H1 (cell line): ENCODE results near the gene UNC79. TPM values are rescaled to one million over a fixed set of nuclear protein-coding genes. Genes with fewer than 3 reads are reported as not detected.

ENCODE experiments used
- CTCF ChIA-PET: fragments of 300-600 bp; sonication (Branson Sonifier 250); formaldehyde crosslinking; loops from one replicate; lab custom pipeline; 2021; ENCODE audit not compliant: partially characterized antibody; lab: Charles Lee
- POLR2A ChIA-PET: fragments of 300-600 bp; sonication (Branson Sonifier 250); formaldehyde crosslinking; loops from one replicate; lab custom pipeline; 2021; ENCODE audit warnings: inconsistent platforms; ENCODE audit not compliant: partially characterized antibody; lab: Charles Lee
- DNase-seq, 2 experiments: peaks; one replicate each; pipeline versions ENCODE4 v3.0.0 to v3.0.0-alpha.2; 2010 to 2022; ENCODE audit warnings: low spot score in 2 of 2, low read depth in 1 of 2, mixed read lengths in 1 of 2
- FAIRE-seq: peaks from 2 replicates; lab custom pipeline; 2011; peaks lifted over from hg19 to GRCh38; lab: Jason Lieb, UNC
- H2AFZ ChIP-seq: 2 replicates; pipeline ENCODE4 v1.8.1; 2012; ENCODE audit warnings: low read length, inconsistent platforms
- H2AK5ac ChIP-seq: 2 replicates; pipeline ENCODE4 v1.6.1; 2013; ENCODE audit warnings: low read depth, low read length
- H2BK120ac ChIP-seq: replicated peaks from 2 replicates; pipeline ENCODE3; 2013; ENCODE audit warnings: low read depth, low read length, inconsistent platforms
- H2BK12ac ChIP-seq: 2 replicates; pipeline ENCODE4 v1.6.1; 2013; ENCODE audit warnings: low read depth, low read length
- H2BK15ac ChIP-seq: 2 replicates; pipeline ENCODE4 v1.6.1; 2013; ENCODE audit warnings: low read length
- H2BK20ac ChIP-seq: 2 replicates; pipeline ENCODE4 v1.6.1; 2013; ENCODE audit warnings: low read length
- H2BK5ac ChIP-seq: 2 replicates; pipeline ENCODE4 v1.6.1; 2013; ENCODE audit warnings: low read depth, low read length
- H3K14ac ChIP-seq: 2 replicates; pipeline ENCODE4 v1.6.1; 2013; ENCODE audit warnings: inconsistent platforms; ENCODE audit not compliant: insufficient read length
- H3K18ac ChIP-seq: 2 replicates; pipeline ENCODE4 v1.6.1; 2013; ENCODE audit warnings: low read length; ENCODE audit errors: extremely low read depth
- H3K23ac ChIP-seq: 2 replicates; pipeline ENCODE4 v1.6.1; 2013; ENCODE audit warnings: inconsistent platforms; ENCODE audit not compliant: insufficient read length
- H3K23me2 ChIP-seq: 2 replicates; pipeline ENCODE4 v1.6.1; 2013; ENCODE audit warnings: low read depth, low read length
- H3K27ac ChIP-seq: 2 replicates; pipeline ENCODE4 v1.6.1; 2011; ENCODE audit warnings: low read depth, low read length, inconsistent platforms
- H3K27me3 ChIP-seq, 4 experiments: replicated peaks in 1 of 4; 1 replicate in 1 of 4; 2 replicates in 3 of 4; pipeline versions ENCODE4 v1.6.1 to v1.8.1; 2011 to 2013; ENCODE audit warnings: low read length in 3 of 4, mild to moderate bottlenecking in 3 of 4, inconsistent platforms in 2 of 4, mixed read lengths in 2 of 4, moderate library complexity in 1 of 4; ENCODE audit not compliant: control insufficient read depth in 3 of 4, insufficient read depth in 3 of 4; ENCODE audit errors: extremely low read depth in 1 of 4
- H3K36me3 ChIP-seq, 4 experiments: 2 replicates each; pipeline versions ENCODE4 v1.6.1 to v1.8.1; 2011 to 2013; ENCODE audit warnings: mild to moderate bottlenecking in 4 of 4, low read length in 3 of 4, moderate library complexity in 2 of 4, control low read depth in 1 of 4, inconsistent platforms in 1 of 4; ENCODE audit not compliant: insufficient read depth in 4 of 4, control insufficient read depth in 2 of 4
- H3K4ac ChIP-seq: replicated peaks from 2 replicates; pipeline ENCODE3; 2013; ENCODE audit warnings: low read length, low read depth, mixed read lengths, inconsistent platforms; ENCODE audit not compliant: insufficient read length
- H3K4me1 ChIP-seq, 4 experiments: replicated peaks in 1 of 4; 1 replicate in 1 of 4; 2 replicates in 3 of 4; pipeline versions ENCODE4 v1.6.1 to v1.8.1; 2011 to 2013; ENCODE audit warnings: low read length in 3 of 4, inconsistent platforms in 2 of 4, mixed read lengths in 1 of 4; ENCODE audit not compliant: insufficient read depth in 4 of 4, control insufficient read depth in 3 of 4
- H3K4me2 ChIP-seq, 2 experiments: 2 replicates each; pipeline versions ENCODE4 v1.6.1 to v1.8.1; 2011 to 2013; ENCODE audit warnings: low read depth in 2 of 2, low read length in 2 of 2, control low read depth in 1 of 2, inconsistent platforms in 1 of 2, mild to moderate bottlenecking in 1 of 2; ENCODE audit not compliant: insufficient read depth in 1 of 2
- H3K4me3 ChIP-seq, 4 experiments: fragments of 200-600, 300-600 bp in 1 of 4; sonication (generic), shearing (Covaris generic), sonication (Bioruptor Twin) in 1 of 4; 2 replicates each; pipeline versions ENCODE4 v1.5.1 to v1.8.1; 2011 to 2016; ENCODE audit warnings: low read length in 4 of 4, low read depth in 3 of 4, control low read depth in 2 of 4, inconsistent platforms in 2 of 4, mild to moderate bottlenecking in 2 of 4, mixed read lengths in 1 of 4, moderate library complexity in 1 of 4; ENCODE audit not compliant: insufficient read depth in 2 of 4; ENCODE audit errors: extremely low read depth in 1 of 4
- H3K56ac ChIP-seq: replicated peaks from 2 replicates; pipeline ENCODE3; 2013; ENCODE audit warnings: low read depth, mild to moderate bottlenecking, mixed read lengths, low read length, inconsistent platforms; ENCODE audit not compliant: insufficient read length
- H3K79me1 ChIP-seq: 2 replicates; pipeline ENCODE4 v1.6.1; 2013; ENCODE audit warnings: low read depth, low read length, control low read depth
- H3K79me2 ChIP-seq, 2 experiments: 2 replicates each; pipeline versions ENCODE4 v1.6.1 to v1.8.1; 2012 to 2013; ENCODE audit warnings: low read length in 2 of 2, mild to moderate bottlenecking in 2 of 2, inconsistent platforms in 1 of 2; ENCODE audit not compliant: insufficient read depth in 2 of 2, control insufficient read depth in 1 of 2
- H3K9ac ChIP-seq, 4 experiments: replicated peaks in 1 of 4; 1 replicate in 1 of 4; 2 replicates in 3 of 4; pipeline versions ENCODE4 v1.6.1 to v1.8.1; 2011 to 2013; ENCODE audit warnings: low read depth in 3 of 4, low read length in 3 of 4, control low read depth in 2 of 4, mild to moderate bottlenecking in 2 of 4, moderate library complexity in 2 of 4, inconsistent platforms in 1 of 4; ENCODE audit errors: extremely low read depth in 1 of 4
- H3K9me3 ChIP-seq, 2 experiments: 2 replicates each; pipeline versions ENCODE4 v1.6.1 to v1.8.1; 2012 to 2013; ENCODE audit warnings: mild to moderate bottlenecking in 2 of 2, moderate library complexity in 2 of 2, control low read depth in 1 of 2, inconsistent platforms in 1 of 2, low read depth in 1 of 2, low read length in 1 of 2, mixed read lengths in 1 of 2; ENCODE audit not compliant: insufficient read depth in 2 of 2
- H4K20me1 ChIP-seq, 2 experiments: replicated peaks in 1 of 2; 2 replicates each; pipeline versions ENCODE3 to v1.8.1; 2011 to 2013; ENCODE audit warnings: inconsistent platforms in 2 of 2, low read length in 2 of 2, mild to moderate bottlenecking in 1 of 2; ENCODE audit not compliant: insufficient read depth in 2 of 2, control insufficient read depth in 1 of 2
- H4K5ac ChIP-seq: 2 replicates; pipeline ENCODE4 v1.6.1; 2013; ENCODE audit warnings: low read length, low read depth, mixed read lengths, inconsistent platforms; ENCODE audit not compliant: insufficient read length
- H4K8ac ChIP-seq: 2 replicates; pipeline ENCODE4 v1.8.0; 2013; ENCODE audit warnings: mild to moderate bottlenecking, moderate library complexity, low read length, inconsistent platforms; ENCODE audit not compliant: insufficient read depth; ENCODE audit errors: extremely low read depth
- H4K91ac ChIP-seq: replicated peaks from 2 replicates; pipeline ENCODE3; 2013; ENCODE audit warnings: low read length, mixed read lengths, inconsistent platforms; ENCODE audit not compliant: insufficient read length
- CEBPB ChIP-seq: IDR thresholded peaks from 2 replicates; pipeline ENCODE4 v1.6.1; 2012; ENCODE audit warnings: low read depth, low read length
- CHD1 ChIP-seq: IDR thresholded peaks from 2 replicates; pipeline ENCODE4 v1.6.1; 2012; ENCODE audit warnings: low read depth, low read length, improper control_type of control experiment
- CHD2 ChIP-seq: IDR thresholded peaks from 2 replicates; pipeline ENCODE4 v1.6.1; 2012; ENCODE audit warnings: low read length, improper control_type of control experiment
- EP300 ChIP-seq, 2 experiments: IDR thresholded peaks; 1 replicate in 1 of 2; 2 replicates in 1 of 2; pipeline ENCODE4 v1.6.1; 2011 to 2012; ENCODE audit warnings: low read depth in 2 of 2, low read length in 2 of 2, mild to moderate bottlenecking in 2 of 2, borderline replicate concordance in 1 of 2, inconsistent platforms in 1 of 2, moderate library complexity in 1 of 2
- FOSL1 ChIP-seq: IDR thresholded peaks from 2 replicates; pipeline ENCODE4 v1.6.1; 2011; ENCODE audit warnings: mild to moderate bottlenecking, low read depth, low read length, moderate library complexity; ENCODE audit not compliant: insufficient read depth
- GABPA ChIP-seq: IDR thresholded peaks from 2 replicates; pipeline ENCODE4 v1.6.1; 2011; ENCODE audit warnings: mild to moderate bottlenecking, low read length, moderate library complexity, borderline replicate concordance; ENCODE audit not compliant: insufficient read depth
- KDM5A ChIP-seq: fragments of 200-600 bp; IDR thresholded peaks from 2 replicates; pipeline ENCODE4 v1.7.1; 2012; ENCODE audit warnings: mild to moderate bottlenecking, low read length, inconsistent platforms, mixed read lengths
- NRF1 ChIP-seq: IDR thresholded peaks from 2 replicates; pipeline ENCODE4 v1.6.1; 2011; ENCODE audit warnings: mild to moderate bottlenecking, low read depth, low read length, improper control_type of control experiment
- POLR2A ChIP-seq, 2 experiments: IDR thresholded peaks; 1 replicate in 1 of 2; 2 replicates in 1 of 2; pipeline ENCODE4 v1.6.1; 2011; ENCODE audit warnings: low read depth in 2 of 2, low read length in 2 of 2, mild to moderate bottlenecking in 2 of 2; ENCODE audit errors: control extremely low read depth in 1 of 2
- SAP30 ChIP-seq: fragments of 300-600 bp; sonication (generic); IDR thresholded peaks from 2 replicates; pipeline ENCODE4 v1.7.1; 2012; ENCODE audit warnings: low read length, moderate library complexity, mild to moderate bottlenecking, inconsistent platforms; ENCODE audit not compliant: insufficient read depth, insufficient replicate concordance
- SP1 ChIP-seq: IDR thresholded peaks from 2 replicates; pipeline ENCODE4 v1.6.1; 2011; ENCODE audit warnings: low read depth, low read length
- TAF1 ChIP-seq: IDR thresholded peaks from 2 replicates; pipeline ENCODE4 v1.6.1; 2011; ENCODE audit warnings: mild to moderate bottlenecking, low read depth, low read length
- TBP ChIP-seq: IDR thresholded peaks from 2 replicates; pipeline ENCODE4 v1.6.1; 2011; ENCODE audit warnings: low read depth, low read length, improper control_type of control experiment
- WGBS, 2 experiments: shearing (Covaris generic) in 1 of 2; methylation state at CpG; one replicate each; pipeline versions ENCODE4 v1.1.6 to v1.1.7; 2013 to 2015; ENCODE audit warnings: low lambda C conversion rate in 2 of 2, mixed read lengths in 2 of 2, inconsistent platforms in 1 of 2, low coverage in 1 of 2, missing lambda C conversion rate in 1 of 2; ENCODE audit not compliant: insufficient replicate concordance in 2 of 2, insufficient coverage in 1 of 2, insufficient read length in 1 of 2; ENCODE audit errors: extremely low coverage in 1 of 2, missing lambda C conversion rate in 1 of 2; 5-methylcytosine and 5-hydroxymethylcytosine counted together
- polyA plus RNA-seq, 7 experiments: library from polyadenylated mRNA; depleted of rRNA in 3 of 7; stranded (reverse) in 5 of 7; unstranded in 2 of 7; fragments of >200 nt in 5 of 7; fragments of 200-250 nt in 2 of 7; gene quantifications; 1 replicate in 5 of 7; 2 replicates in 1 of 7; 4 replicates in 1 of 7; pipeline versions ENCODE4 v1.2.1 to v1.2.3, GENCODE V29; 2011 to 2013; ENCODE audit warnings: missing spikeins in 2 of 7, mixed read lengths in 2 of 7
- total RNA-seq: library from RNA; stranded (reverse); fragmentation: NEBNext Ultra II Directional; extraction: Animal tissue kit (Norgen Biotek cat#: 25700); gene quantifications from 2 replicates; pipeline ENCODE4 v1.2.1, GENCODE V29; 2021
- TF ChIP-seq, protein P1 (sequence below): IDR thresholded peaks from 2 replicates; pipeline ENCODE4 v1.6.1; 2012; ENCODE audit warnings: low read length, inconsistent platforms

The UNC79 gene
- total and polyA plus RNA-seq, 2 of the 8 experiments (the other 6 are each of a cell fraction or from before 2014, with no cell fraction given): 1.8 to 2.3 TPM

DNA sequence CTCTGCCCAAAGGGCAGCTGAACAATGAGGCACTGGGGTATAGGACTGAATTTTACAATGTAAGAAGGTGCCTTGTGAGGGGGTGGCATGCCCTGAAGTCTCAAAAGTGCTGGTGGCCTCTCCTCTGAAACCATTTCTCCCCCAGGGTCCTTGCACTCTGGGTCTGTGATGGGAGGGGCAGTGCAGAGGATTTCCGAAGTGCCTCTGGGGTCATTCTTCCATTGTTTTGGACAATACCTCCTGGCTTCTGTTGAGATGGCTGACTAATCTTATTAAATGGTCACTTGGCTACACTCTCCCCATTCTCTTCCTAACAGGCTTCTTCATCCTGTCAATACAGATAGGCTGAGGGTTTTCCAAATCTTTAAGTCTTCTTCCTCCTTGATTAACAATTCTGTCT is 59.3 kb downstream of the UNC79 start:
- no peak overlapping the region for H2AFZ ChIP-seq
- H3K9me3 ChIP-seq: no peaks in the 10 kb centered on the region
- DNase-seq (no peak), FAIRE-seq (no peak)
- no peaks in the 10 kb centered on the region for H3K36me3 ChIP-seq
- no peak overlapping the region for H2BK120ac ChIP-seq
- no peak overlapping the region for H3K23ac ChIP-seq
- H4K20me1 ChIP-seq: no peaks in the 10 kb centered on the region
- ChIA-PET POLR2A (no interaction called here), CTCF (no interaction called here)
- H3K27me3 ChIP-seq: no peaks in the 10 kb centered on the region
- no peaks in the 10 kb centered on the region for H3K4me1 ChIP-seq
- no peak overlapping the region for H2BK20ac ChIP-seq
- no peak overlapping the region for H2BK15ac ChIP-seq
- no peaks in the 10 kb centered on the region for H3K79me2 ChIP-seq
- no peak overlapping the region for H3K56ac ChIP-seq
- no peak overlapping the region for H2BK12ac ChIP-seq
- H2BK5ac ChIP-seq: no peak overlapping the region
- no peak overlapping the region for H4K8ac ChIP-seq
- H2AK5ac ChIP-seq: no peak overlapping the region
- H3K4ac ChIP-seq: no peak overlapping the region
- H3K4me2 ChIP-seq: no peak overlapping the region
- WGBS, 2 experiments: 94% methylated on average over 1 of the region's 1 CpG; no CpG with 5 or more reads in 1 of the 2 experiments
- H4K5ac ChIP-seq: no peak overlapping the region
- no peaks in the 10 kb centered on the region for H3K23me2 ChIP-seq
- no peak overlapping the region for H4K91ac ChIP-seq
- H3K79me1 ChIP-seq: no peaks in the 10 kb centered on the region
- no peak overlapping the region for H3K4me3 ChIP-seq
- no peak overlapping the region for H3K27ac ChIP-seq
- no peak overlapping the region for H3K14ac ChIP-seq
- H3K9ac ChIP-seq: no peak overlapping the region
- H3K18ac ChIP-seq: no peak overlapping the region
- TF ChIP-seq, protein P1, sequence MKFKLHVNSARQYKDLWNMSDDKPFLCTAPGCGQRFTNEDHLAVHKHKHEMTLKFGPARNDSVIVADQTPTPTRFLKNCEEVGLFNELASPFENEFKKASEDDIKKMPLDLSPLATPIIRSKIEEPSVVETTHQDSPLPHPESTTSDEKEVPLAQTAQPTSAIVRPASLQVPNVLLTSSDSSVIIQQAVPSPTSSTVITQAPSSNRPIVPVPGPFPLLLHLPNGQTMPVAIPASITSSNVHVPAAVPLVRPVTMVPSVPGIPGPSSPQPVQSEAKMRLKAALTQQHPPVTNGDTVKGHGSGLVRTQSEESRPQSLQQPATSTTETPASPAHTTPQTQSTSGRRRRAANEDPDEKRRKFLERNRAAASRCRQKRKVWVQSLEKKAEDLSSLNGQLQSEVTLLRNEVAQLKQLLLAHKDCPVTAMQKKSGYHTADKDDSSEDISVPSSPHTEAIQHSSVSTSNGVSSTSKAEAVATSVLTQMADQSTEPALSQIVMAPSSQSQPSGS: no peak
- no peak for TF ChIP-seq CHD1
- no peak for TF ChIP-seq SAP30
- TF ChIP-seq NRF1: no peak
- no peak for TF ChIP-seq TAF1
- TF ChIP-seq POLR2A (IDR thresholded peaks at IDR 0.05; ENCODE audit: control extremely low read depth in 1 of 2, low read depth in 2 of 2, low read length in 2 of 2): no peak
- no peak for TF ChIP-seq FOSL1
- TF ChIP-seq CEBPB: no peak
- no peak for TF ChIP-seq CHD2
- TF ChIP-seq TBP: no peak
- no peak for TF ChIP-seq GABPA
- no peak for TF ChIP-seq KDM5A
- no peak for TF ChIP-seq EP300 (IDR thresholded peaks at IDR 0.05; ENCODE audit: borderline replicate concordance in 1 of 2, low read depth in 2 of 2, low read length in 2 of 2)
- TF ChIP-seq SP1: no peak
